ENCODE data around the gene FOXRED2.
"Not testable (repeated sequence)": the region's sequence is repeated elsewhere in the genome, so short reads cannot be mapped to it uniquely, and the experiment has no call there.

DNA sequence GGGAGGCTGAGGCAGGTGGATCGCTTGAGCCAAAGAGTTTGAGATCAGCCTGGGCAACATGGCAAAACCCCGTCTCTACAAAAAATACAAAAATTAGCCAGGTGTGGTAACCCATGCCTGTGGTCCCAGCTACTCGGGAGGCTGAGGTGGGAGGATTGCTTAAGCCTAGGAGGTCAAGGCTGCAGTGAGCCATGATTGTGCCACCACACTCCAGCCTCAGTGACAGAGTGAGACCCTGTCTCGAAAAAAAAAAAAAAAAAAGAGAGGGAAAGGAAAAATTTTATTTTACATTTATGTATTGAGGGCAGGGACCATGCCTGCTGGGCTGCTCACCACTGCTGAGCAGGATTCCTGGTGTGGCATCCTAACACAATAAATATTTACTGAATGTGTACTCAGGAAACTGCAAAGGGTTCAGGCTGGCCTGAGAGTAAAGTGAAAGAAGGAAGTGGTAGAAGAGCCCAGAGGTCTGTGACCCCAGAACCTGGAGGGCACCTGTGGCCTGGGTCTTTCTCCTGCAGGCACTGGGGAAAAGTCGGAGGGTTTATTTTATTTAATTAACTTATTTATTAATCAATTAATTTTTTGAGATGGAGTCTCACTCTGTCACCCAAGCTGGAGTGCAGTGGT lies 53.7 kb downstream of the FOXRED2 start:
- not testable (repeated sequence) for TF ChIP-seq EZH2phosphoT487 (IDR thresholded peaks at IDR 0.05; ENCODE audit: borderline replicate concordance, low read depth, low read length)
- TF ChIP-seq, protein P1, sequence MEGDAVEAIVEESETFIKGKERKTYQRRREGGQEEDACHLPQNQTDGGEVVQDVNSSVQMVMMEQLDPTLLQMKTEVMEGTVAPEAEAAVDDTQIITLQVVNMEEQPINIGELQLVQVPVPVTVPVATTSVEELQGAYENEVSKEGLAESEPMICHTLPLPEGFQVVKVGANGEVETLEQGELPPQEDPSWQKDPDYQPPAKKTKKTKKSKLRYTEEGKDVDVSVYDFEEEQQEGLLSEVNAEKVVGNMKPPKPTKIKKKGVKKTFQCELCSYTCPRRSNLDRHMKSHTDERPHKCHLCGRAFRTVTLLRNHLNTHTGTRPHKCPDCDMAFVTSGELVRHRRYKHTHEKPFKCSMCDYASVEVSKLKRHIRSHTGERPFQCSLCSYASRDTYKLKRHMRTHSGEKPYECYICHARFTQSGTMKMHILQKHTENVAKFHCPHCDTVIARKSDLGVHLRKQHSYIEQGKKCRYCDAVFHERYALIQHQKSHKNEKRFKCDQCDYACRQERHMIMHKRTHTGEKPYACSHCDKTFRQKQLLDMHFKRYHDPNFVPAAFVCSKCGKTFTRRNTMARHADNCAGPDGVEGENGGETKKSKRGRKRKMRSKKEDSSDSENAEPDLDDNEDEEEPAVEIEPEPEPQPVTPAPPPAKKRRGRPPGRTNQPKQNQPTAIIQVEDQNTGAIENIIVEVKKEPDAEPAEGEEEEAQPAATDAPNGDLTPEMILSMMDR (conservative IDR thresholded peaks at IDR 0.05; ENCODE audit: low read length): not testable (repeated sequence)

Data from OCI-LY7 (cell line).